ENCODE measurements around the gene TSC22D1.

The TSC22D1 gene

GRCh38 chr13:44417446-44417845, 158.7 kb downstream of the TSC22D1 start:
- no peak overlapping the region for H3K27ac ChIP-seq
- H3K4me1 ChIP-seq = peaks cover 23 to 35% (median 31%) of the 10 kb centered on the region in 10 experiments
- peak overlapping the region in 7 of 11 experiments; percentile 28 to 68 (median 38); a peak in 9 of 22 replicates for H3K4me2 ChIP-seq
- H3K9ac ChIP-seq = no peak overlapping the region
- peaks cover 0 to 22% (median 9%) of the 10 kb centered on the region in 11 experiments; a peak in 15 of 22 replicates for H3K9me3 ChIP-seq (replicated peaks in 1 of 11)
- H3K36me3 ChIP-seq = no peaks in the 10 kb centered on the region
- no peak overlapping the region for H3K4me3 ChIP-seq
- TF ChIP-seq Cebpa-rat (IDR thresholded peaks at IDR 0.05) = no peak
- H3K27me3 ChIP-seq = no peaks in the 10 kb centered on the region
- H4K20me1 ChIP-seq = no peaks in the 10 kb centered on the region

GRCh38 chr13:44416744-44417143, 159.4 kb downstream of the TSC22D1 start:
- no peaks in the 10 kb centered on the region for H3K36me3 ChIP-seq
- no peaks in the 10 kb centered on the region for H3K27me3 ChIP-seq
- H3K4me2 ChIP-seq = peak overlapping the region; percentile 30 to 69 (median 44); a peak in 17 of 22 replicates
- H4K20me1 ChIP-seq = no peaks in the 10 kb centered on the region
- no peak overlapping the region for H3K4me3 ChIP-seq
- no peak for TF ChIP-seq Cebpa-rat (IDR thresholded peaks at IDR 0.05)
- peaks cover 0 to 22% (median 9%) of the 10 kb centered on the region in 11 experiments; a peak in 15 of 22 replicates for H3K9me3 ChIP-seq (replicated peaks in 1 of 11)
- H3K4me1 ChIP-seq = peaks cover 21 to 41% (median 31%) of the 10 kb centered on the region in 10 experiments
- H3K27ac ChIP-seq = peak overlapping the region in 1 of 11 experiments; percentile 48; a peak in 1 of 22 replicates
- no peak overlapping the region for H3K9ac ChIP-seq

- Histone ChIP-seq H3K4me1 (peaks cover 21 to 41% (median 32%) of the 10 kb centered on the region in 10 experiments), H3K27me3 (no peaks in the 10 kb centered on the region), H3K9me3 (replicated peaks in 1 of 11) (peaks cover 0 to 22% (median 9%) of the 10 kb centered on the region in 11 experiments; a peak in 15 of 22 replicates), H3K4me3 (0 out of 20 replicates have a peak overlapping the region, but pooled peaks of 1 of the 10 experiments have one; percentile 15), H3K4me2 (peak overlapping the region; percentile 30 to 69 (median 47); a peak in 18 of 22 replicates), H4K20me1 (no peaks in the 10 kb centered on the region), H3K27ac (peak overlapping the region in 8 of 11 experiments; percentile 17 to 63 (median 52); a peak in 13 of 22 replicates), H3K36me3 (no peaks in the 10 kb centered on the region), H3K9ac (no peak overlapping the region)
- TF ChIP-seq Cebpa-rat (IDR thresholded peaks at IDR 0.05) = no peak
Observed at GRCh38 chr13:44416301-44416700, 159.8 kb downstream of the TSC22D1 start.

- H3K4me3 ChIP-seq = 0 out of 20 replicates have a peak overlapping the region, but pooled peaks of 1 of the 10 experiments have one; percentile 15
- peak overlapping the region in 8 of 11 experiments; percentile 17 to 63 (median 52); a peak in 13 of 22 replicates for H3K27ac ChIP-seq
- no peak for TF ChIP-seq Cebpa-rat (IDR thresholded peaks at IDR 0.05)
- H3K36me3 ChIP-seq = no peaks in the 10 kb centered on the region
- peak overlapping the region; percentile 1 to 69 (median 47); a peak in 17 of 22 replicates for H3K4me2 ChIP-seq
- peaks cover 24 to 43% (median 33%) of the 10 kb centered on the region in 10 experiments for H3K4me1 ChIP-seq
- H4K20me1 ChIP-seq = no peaks in the 10 kb centered on the region
- peaks cover 0 to 22% (median 9%) of the 10 kb centered on the region in 11 experiments; a peak in 15 of 22 replicates for H3K9me3 ChIP-seq (replicated peaks in 1 of 11)
- no peak overlapping the region for H3K9ac ChIP-seq
- no peaks in the 10 kb centered on the region for H3K27me3 ChIP-seq
Observed at GRCh38 chr13:44415815-44416214, 160.3 kb downstream of the TSC22D1 start.

GRCh38 chr13:44414716-44415115, 161.4 kb downstream of the TSC22D1 start:
- Histone ChIP-seq H4K20me1 (no peaks in the 10 kb centered on the region), H3K4me2 (no peak overlapping the region), H3K27ac (no peak overlapping the region), H3K9ac (no peak overlapping the region), H3K9me3 (replicated peaks in 1 of 11) (peaks cover 0 to 22% (median 9%) of the 10 kb centered on the region in 11 experiments; a peak in 15 of 22 replicates), H3K4me3 (no peak overlapping the region), H3K27me3 (no peaks in the 10 kb centered on the region), H3K4me1 (peaks cover 33 to 53% (median 41%) of the 10 kb centered on the region in 10 experiments), H3K36me3 (no peaks in the 10 kb centered on the region)
- TF ChIP-seq Cebpa-rat (IDR thresholded peaks at IDR 0.05) = no peak

GRCh38 chr13:44413095-44413494, 163.0 kb downstream of the TSC22D1 start:
- H3K9me3 ChIP-seq (replicated peaks in 1 of 11) = peaks cover 0 to 22% (median 9%) of the 10 kb centered on the region in 11 experiments; a peak in 15 of 22 replicates
- peaks cover 33 to 58% (median 40%) of the 10 kb centered on the region in 10 experiments for H3K4me1 ChIP-seq
- H3K4me2 ChIP-seq = peak overlapping the region in 5 of 11 experiments; percentile 22 to 36 (median 35); a peak in 8 of 22 replicates
- TF ChIP-seq Cebpa-rat (IDR thresholded peaks at IDR 0.05) = no peak
- H3K27me3 ChIP-seq = no peaks in the 10 kb centered on the region
- no peak overlapping the region for H3K9ac ChIP-seq
- H3K36me3 ChIP-seq = no peaks in the 10 kb centered on the region
- H3K27ac ChIP-seq = no peak overlapping the region
- H4K20me1 ChIP-seq = no peaks in the 10 kb centered on the region
- no peak overlapping the region for H3K4me3 ChIP-seq

- TF ChIP-seq Cebpa-rat (IDR thresholded peaks at IDR 0.05) = no peak
- no peak overlapping the region for H3K4me3 ChIP-seq
- H3K9ac ChIP-seq = no peak overlapping the region
- peak overlapping the region in 5 of 11 experiments; percentile 22 to 36 (median 35); a peak in 9 of 22 replicates for H3K4me2 ChIP-seq
- H3K27me3 ChIP-seq = no peaks in the 10 kb centered on the region
- peaks cover 28 to 52% (median 34%) of the 10 kb centered on the region in 10 experiments for H3K4me1 ChIP-seq
- no peak overlapping the region for H3K27ac ChIP-seq
- peaks cover 0 to 24% (median 9%) of the 10 kb centered on the region in 11 experiments; a peak in 15 of 22 replicates for H3K9me3 ChIP-seq (replicated peaks in 1 of 11)
- no peaks in the 10 kb centered on the region for H4K20me1 ChIP-seq
- H3K36me3 ChIP-seq = no peaks in the 10 kb centered on the region
Observed at GRCh38 chr13:44412346-44412935, 163.7 kb downstream of the TSC22D1 start.

GRCh38 chr13:44411841-44412240, 164.3 kb downstream of the TSC22D1 start:
- Histone ChIP-seq H3K4me1 (peaks cover 27 to 49% (median 33%) of the 10 kb centered on the region in 10 experiments), H4K20me1 (no peaks in the 10 kb centered on the region), H3K9ac (no peak overlapping the region), H3K9me3 (replicated peaks in 1 of 11) (peaks cover 0 to 24% (median 9%) of the 10 kb centered on the region in 11 experiments; a peak in 15 of 22 replicates), H3K27ac (no peak overlapping the region), H3K36me3 (no peaks in the 10 kb centered on the region), H3K27me3 (no peaks in the 10 kb centered on the region), H3K4me3 (no peak overlapping the region), H3K4me2 (no peak overlapping the region)
- no peak for TF ChIP-seq Cebpa-rat (IDR thresholded peaks at IDR 0.05)

GRCh38 chr13:44410328-44410859, 165.7 kb downstream of the TSC22D1 start:
- no peak overlapping the region for H3K27ac ChIP-seq
- H3K9me3 ChIP-seq (replicated peaks in 1 of 11) = peaks cover 0 to 14% (median 4%) of the 10 kb centered on the region in 11 experiments; a peak in 8 of 22 replicates
- no peaks in the 10 kb centered on the region for H4K20me1 ChIP-seq
- TF ChIP-seq Cebpa-rat (IDR thresholded peaks at IDR 0.05) = no peak
- H3K4me3 ChIP-seq = no peak overlapping the region
- H3K36me3 ChIP-seq = no peaks in the 10 kb centered on the region
- no peak overlapping the region for H3K9ac ChIP-seq
- no peaks in the 10 kb centered on the region for H3K27me3 ChIP-seq
- H3K4me1 ChIP-seq = peaks cover 16 to 38% (median 22%) of the 10 kb centered on the region in 10 experiments
- peak overlapping the region; percentile 7 to 71 (median 64); a peak in 20 of 22 replicates for H3K4me2 ChIP-seq

All from BLaER1 treated with 17β-estradiol and CSF1 and Interleukin-3, amounts not matched to agents 10 nM and 100 nM (cell line).